ENCODE measurements around the gene TMEM131L.

Gene TMEM131L

GRCh38 chr4:153628796-153629315 is 162.7 kb downstream of the TMEM131L start:
- DNase-seq (ENCODE audit: low read depth) = no peak

GRCh38 chr4:153629776-153630175 is 163.6 kb downstream of the TMEM131L start:
- no peak for DNase-seq (ENCODE audit: low read depth)

GRCh38 chr4:153634738-153635353 is 168.7 kb downstream of the TMEM131L start:
- no peak for DNase-seq (ENCODE audit: low read depth)

GRCh38 chr4:153635846-153636245 is 169.7 kb downstream of the TMEM131L start:
- no peak for DNase-seq (ENCODE audit: low read depth)

- DNase-seq (ENCODE audit: low read depth) = no peak
Measured at GRCh38 chr4:153637201-153637600, 171.0 kb downstream of the TMEM131L start.

- no peak for DNase-seq (ENCODE audit: low read depth)
Measured at GRCh38 chr4:153638011-153638410, 171.9 kb downstream of the TMEM131L start.

- no peak for DNase-seq (ENCODE audit: low read depth)
Measured at GRCh38 chr4:153638999-153639398, 172.8 kb downstream of the TMEM131L start.

- no peak for DNase-seq (ENCODE audit: low read depth)
Measured at GRCh38 chr4:153639833-153640802, 174.0 kb downstream of the TMEM131L start.

GRCh38 chr4:153641532-153641931 is 175.4 kb downstream of the TMEM131L start:
- no peak for DNase-seq (ENCODE audit: low read depth)

- no peak for DNase-seq (ENCODE audit: low read depth)
Measured at GRCh38 chr4:153643406-153644383, 177.5 kb downstream of the TMEM131L start.

- no peak for DNase-seq (ENCODE audit: low read depth)
Measured at GRCh38 chr4:153645183-153645582, 179.0 kb downstream of the TMEM131L start.

- DNase-seq (ENCODE audit: low read depth) = no peak
Measured at GRCh38 chr4:153646261-153646660, 180.1 kb downstream of the TMEM131L start.

GRCh38 chr4:153646978-153647377 is 180.8 kb downstream of the TMEM131L start:
- DNase-seq (ENCODE audit: low read depth) = no peak

- no peak for DNase-seq (ENCODE audit: low read depth)
Measured at GRCh38 chr4:153647975-153648374, 181.8 kb downstream of the TMEM131L start.

- no peak for DNase-seq (ENCODE audit: low read depth)
Measured at GRCh38 chr4:153649572-153649991, 183.4 kb downstream of the TMEM131L start.

- no peak for DNase-seq (ENCODE audit: low read depth)
Measured at GRCh38 chr4:153651116-153651515, 185.0 kb downstream of the TMEM131L start.

GRCh38 chr4:153651587-153651986 is 185.4 kb downstream of the TMEM131L start:
- DNase-seq (ENCODE audit: low read depth) = peak; percentile 14

GRCh38 chr4:153652051-153652784 is 186.1 kb downstream of the TMEM131L start:
- no peak for DNase-seq (ENCODE audit: low read depth)

GRCh38 chr4:153655002-153655541 is 188.9 kb downstream of the TMEM131L start:
- no peak for DNase-seq (ENCODE audit: low read depth)

- no peak for DNase-seq (ENCODE audit: low read depth)
Measured at GRCh38 chr4:153655928-153656327, 189.8 kb downstream of the TMEM131L start.

All from stimulated activated CD8-positive, alpha-beta memory T cell treated with anti-CD3 and anti-CD28 coated beads, Interleukin-12 subunit alpha, Interleukin-12 subunit beta, amount 100 ng/mL, for 1 hour (primary cell).